DMS53 treated with DMSO at 0.1 percent for 48 hours (cell line): ENCODE measurements around the gene SLC7A6.

Experiments
- DNase-seq: peaks from one replicate; lab custom pipeline; 2025; ENCODE audit not compliant: unreplicated experiment; lab: John Stamatoyannopoulos, UW

Gene SLC7A6

GRCh38 chr16:68253721-68254120, 10.6 kb upstream of the SLC7A6 start:
- DNase-seq = no peak

DNA sequence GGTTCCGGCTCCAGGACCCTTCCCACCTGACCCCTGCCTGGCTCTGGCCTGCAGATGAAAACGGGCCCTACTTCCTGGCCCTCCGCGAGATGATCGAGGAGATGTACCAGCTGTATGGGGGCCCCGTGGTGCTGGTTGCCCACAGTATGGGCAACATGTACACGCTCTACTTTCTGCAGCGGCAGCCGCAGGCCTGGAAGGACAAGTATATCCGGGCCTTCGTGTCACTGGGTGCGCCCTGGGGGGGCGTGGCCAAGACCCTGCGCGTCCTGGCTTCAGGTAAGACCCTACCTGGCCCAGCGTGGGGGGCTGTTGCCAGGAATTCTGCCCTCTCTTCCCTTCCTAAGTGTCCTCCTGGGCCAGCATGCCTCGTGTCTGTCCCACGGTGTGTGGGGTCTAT, 8.6 kb upstream of the SLC7A6 start:
- no peak for DNase-seq

DNA sequence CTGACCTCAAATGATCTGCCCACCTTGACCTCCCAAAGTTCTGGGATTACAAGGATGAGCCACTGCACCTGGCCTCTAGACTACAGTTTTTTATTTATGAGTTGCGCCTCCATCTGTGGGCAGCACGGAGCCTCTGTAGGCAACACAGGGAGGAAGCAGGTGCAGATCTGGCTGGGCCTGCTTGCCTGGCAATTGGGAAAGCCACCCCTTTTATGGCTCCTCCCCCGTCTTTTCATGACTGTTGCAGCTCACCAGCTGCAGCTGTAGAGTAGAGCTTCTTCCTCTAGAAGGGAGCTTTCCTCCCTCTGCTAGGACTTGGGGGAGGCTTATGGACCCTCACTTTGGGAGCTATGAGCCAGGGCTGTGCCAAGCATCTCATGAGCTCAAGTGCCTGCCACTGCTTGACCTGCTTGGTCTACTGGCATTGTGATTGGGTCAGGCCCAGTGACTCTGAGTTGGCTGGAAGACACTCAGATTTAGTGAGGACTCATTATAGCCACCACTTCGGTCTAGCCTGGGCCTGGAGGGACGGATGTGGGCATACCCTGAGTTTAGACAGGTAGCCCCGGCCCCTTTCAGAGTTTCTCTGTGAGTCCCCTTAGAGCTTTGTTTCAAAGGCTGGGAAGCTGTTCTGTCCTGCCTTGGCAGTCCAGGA, 6.9 kb upstream of the SLC7A6 start:
- DNase-seq = peak; percentile 84

GRCh38 chr16:68257906-68258800, 6.2 kb upstream of the SLC7A6 start:
- peak; percentile 56 for DNase-seq

GRCh38 chr16:68259007-68259825, 5.1 kb upstream of the SLC7A6 start:
- no peak for DNase-seq

DNA sequence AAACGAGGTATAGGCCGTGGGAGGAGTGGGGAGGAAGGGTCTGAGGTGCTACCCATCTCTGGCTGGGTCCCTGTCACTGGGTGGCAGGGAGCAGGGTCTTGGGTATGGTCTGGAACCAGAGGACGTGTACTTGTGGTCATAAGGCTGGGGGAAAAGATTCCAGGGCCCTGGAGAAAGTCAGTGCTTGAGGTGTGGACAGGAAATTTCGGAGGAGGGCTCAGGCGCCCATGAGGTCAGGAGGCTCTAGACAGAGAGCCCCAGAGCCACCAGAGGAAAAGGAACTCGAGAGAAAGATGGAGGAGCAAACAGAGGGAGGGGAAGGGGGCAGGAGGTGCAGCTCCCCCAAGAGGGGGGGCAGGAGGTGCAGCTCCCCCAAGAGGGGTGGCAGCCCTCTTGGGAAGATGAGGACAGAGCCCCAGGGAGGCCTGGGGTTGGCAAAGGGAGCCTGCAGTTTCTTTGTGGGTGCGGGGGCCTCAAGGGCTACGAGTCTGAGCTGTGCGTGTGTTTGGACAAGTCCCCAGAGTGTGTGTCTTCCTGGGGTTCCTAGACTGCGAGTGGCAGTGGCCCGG, 683 bp upstream of the SLC7A6 start:
- DNase-seq = no peak

DNA sequence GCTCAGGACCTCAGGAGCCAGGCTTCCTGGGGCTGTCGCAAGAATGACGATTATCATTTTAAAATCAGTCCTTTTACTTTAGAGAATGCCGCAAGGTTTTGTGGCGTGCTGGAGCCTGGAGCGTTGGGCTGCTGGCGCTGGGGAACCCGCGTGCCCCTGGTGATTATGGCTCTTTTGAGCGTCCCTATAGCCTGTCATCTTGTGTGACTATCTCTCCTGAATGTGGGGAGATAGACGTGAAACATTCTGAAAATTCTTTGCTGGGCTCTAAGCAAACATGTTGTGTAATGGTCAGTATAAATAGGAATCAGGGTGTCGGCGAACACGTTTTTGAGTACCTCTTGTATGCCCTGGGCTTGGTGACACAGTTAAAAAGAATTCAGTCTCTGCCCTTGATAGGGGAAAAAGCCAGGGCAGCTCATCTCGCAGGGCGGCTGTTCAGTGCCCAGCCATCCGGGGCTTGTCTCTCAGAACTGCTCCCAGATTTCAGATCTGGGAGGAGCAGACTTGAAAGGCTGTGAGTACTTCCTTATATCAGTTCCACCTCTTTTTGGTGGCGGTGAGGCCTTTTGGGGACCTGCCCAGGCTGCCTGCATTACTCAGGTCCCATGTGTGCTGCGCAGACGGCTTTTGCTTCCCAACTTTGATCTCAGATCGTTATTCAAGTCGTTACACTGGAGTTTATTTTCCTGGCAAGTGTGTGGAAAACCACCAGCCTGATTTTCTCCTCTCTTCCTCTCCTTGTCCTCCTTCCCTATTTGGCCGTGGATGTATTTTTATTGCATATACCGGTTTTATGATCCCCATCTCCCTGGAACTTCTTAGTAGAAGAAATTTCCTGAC, 973 bp downstream of the SLC7A6 start:
- DNase-seq = peak; percentile 27

GRCh38 chr16:68267612-68268405, 3.5 kb downstream of the SLC7A6 start:
- no peak for DNase-seq

- DNase-seq = no peak
Observed at GRCh38 chr16:68269793-68270192, 5.5 kb downstream of the SLC7A6 start.

- DNase-seq = no peak
Observed at GRCh38 chr16:68270353-68270752, 6.0 kb downstream of the SLC7A6 start.

- no peak for DNase-seq
Observed at GRCh38 chr16:68272507-68273209, 8.3 kb downstream of the SLC7A6 start.

GRCh38 chr16:68273459-68273858, 9.1 kb downstream of the SLC7A6 start:
- no peak for DNase-seq

- DNase-seq = no peak
Observed at GRCh38 chr16:68273896-68274295, 9.6 kb downstream of the SLC7A6 start.

DNA sequence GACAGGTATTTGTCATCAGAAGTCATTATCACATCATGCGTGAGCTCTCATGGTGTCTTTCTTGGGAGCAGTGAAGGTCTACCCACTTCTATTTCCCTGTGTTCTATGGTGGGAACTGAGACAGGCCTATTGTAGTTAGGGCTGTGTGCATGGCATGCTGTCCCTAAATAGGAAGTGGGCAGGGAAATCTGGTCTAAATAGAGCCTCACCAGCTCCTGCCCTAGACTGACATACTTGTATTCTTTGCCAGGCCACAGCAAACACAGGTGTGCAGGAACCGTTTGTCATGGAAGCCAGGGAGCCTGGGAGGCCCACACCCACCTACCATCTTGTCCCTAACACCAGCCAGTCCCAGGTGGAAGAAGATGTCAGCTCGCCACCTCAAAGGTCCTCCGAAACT, 10.1 kb downstream of the SLC7A6 start:
- DNase-seq = no peak

DNA sequence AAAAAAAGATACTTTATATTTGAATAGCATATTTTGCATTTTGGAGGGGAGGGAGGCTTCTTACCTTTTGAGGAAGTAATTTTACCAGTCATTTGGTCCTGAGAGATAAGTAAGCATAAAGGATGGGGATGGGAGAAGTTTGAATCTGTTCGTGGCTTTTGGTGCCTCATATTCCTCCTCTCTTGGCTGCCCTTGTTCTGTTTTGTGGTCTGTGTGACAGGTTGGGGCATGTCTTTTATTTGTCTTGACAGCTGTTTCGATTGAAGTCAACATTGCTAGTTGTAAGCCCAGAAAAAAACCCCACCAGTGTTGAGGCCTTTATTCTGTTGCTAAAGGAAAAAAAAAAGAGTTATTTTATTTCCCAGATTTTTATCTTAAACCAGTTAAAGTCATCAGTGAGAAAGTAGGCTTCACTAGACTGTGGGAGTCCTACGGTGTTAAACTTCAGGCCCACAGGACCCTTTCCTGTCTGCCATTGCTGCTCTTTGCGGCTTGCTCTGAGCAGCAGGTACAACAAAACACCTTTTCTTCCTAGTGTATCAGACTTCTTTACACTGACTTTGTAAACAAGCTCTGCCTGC, 11.4 kb downstream of the SLC7A6 start:
- no peak for DNase-seq

DNA sequence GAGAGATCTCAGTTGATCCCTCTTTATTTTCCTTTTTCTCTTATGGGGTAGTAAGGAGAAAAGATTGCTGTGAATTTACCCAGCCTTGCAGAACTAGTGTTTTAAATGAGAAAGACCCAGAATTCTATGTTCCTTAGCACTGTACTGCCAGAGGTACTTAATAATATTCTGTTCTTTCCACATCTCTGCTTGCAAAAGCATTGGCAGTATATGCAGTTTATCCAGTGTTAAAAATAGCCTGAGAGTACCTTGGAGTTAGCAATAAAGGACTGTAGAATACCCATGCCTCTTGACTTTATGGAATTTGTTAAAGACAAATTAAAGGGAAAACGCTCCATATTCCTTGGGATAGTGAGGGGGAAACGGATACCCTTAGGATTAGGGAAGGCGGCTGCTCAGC, 11.9 kb downstream of the SLC7A6 start:
- no peak for DNase-seq

- DNase-seq = no peak
Observed at GRCh38 chr16:68279726-68280558, 15.6 kb downstream of the SLC7A6 start.
